Dermis microvascular lymphatic vessel endothelial cell (primary cell): ENCODE measurements around the gene EGR4. TPM values are rescaled to one million over a fixed set of nuclear protein-coding genes. Genes with fewer than 3 reads are reported as not detected.

ENCODE experiments used
- DNase-seq, 2 donors: peaks; one replicate each; pipeline versions ENCODE4 v3.0.0 to v3.0.0-alpha.2; 2010; ENCODE audit warnings: low read depth in 2 of 2
- total RNA-seq: library from RNA; depleted of rRNA; stranded (reverse); fragments of >200 nt; gene quantifications from 2 replicates; pipeline ENCODE4 v1.2.1, GENCODE V29; 2014

The EGR4 gene
- total RNA-seq, 1 donor from 2014 or later = not detected

DNA sequence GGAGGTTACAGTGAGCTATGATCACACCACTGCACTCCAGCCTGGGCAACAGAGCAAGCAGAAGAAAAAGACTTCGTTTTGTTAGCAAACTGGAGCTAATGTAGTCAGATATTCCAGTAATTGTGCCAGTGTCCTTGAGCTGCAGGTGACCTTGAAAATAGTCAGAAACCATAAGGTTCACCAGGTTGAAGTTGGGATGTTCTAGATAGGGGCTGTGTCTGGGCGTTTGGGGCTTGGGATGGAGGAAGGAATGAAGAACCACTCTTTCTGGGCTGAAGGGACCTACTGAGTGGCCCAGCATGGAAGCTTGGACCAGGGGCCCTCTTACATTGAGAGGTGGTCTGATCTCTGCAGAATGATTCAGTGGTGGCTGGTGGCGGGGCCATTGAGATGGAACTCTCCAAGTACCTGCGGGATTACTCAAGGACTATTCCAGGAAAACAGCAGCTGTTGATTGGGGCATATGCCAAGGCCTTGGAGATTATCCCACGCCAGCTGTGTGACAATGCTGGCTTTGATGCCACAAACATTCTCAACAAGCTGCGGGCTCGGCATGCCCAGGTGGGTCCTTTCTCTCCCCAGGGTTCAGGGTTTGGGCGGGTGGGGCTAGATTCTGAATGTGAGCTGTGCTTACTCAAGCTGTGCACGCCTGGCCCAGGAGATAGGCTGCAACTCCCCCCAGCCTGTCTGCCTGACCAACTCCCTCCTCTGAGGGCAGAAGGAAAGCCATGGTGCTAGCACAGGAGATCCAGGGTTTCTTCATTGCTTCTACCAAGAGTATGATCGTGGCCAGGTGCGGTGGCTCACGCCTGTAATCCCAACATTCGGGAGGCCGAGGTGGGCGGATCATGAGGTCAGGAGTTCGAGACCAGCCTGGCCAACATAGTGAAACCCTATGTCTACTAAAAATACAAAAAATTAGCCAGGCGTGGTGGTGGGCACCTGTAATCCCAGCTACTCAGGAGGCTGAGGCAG lies 42.2 kb downstream of the EGR4 start:
- no peak for DNase-seq

DNA sequence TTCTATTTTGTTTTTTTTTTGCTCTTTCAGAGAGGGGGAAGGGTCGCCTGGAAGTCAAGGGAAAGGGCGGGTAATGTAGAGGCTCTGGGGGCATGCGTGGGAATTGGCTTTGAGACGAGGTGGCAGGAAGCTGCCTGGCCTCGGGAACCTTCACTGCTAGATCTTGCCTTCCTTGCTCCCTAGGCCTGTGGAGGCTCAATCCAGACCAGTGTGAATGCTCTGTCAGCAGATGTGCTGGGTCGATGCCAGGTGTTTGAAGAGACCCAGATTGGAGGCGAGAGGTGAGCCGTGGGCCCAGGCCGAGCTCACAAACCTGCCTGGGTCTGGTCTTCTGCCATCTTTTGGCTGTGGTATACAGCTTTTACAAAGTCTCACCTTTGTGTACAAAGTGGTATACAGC lies 43.7 kb downstream of the EGR4 start:
- DNase-seq = no peak

DNA sequence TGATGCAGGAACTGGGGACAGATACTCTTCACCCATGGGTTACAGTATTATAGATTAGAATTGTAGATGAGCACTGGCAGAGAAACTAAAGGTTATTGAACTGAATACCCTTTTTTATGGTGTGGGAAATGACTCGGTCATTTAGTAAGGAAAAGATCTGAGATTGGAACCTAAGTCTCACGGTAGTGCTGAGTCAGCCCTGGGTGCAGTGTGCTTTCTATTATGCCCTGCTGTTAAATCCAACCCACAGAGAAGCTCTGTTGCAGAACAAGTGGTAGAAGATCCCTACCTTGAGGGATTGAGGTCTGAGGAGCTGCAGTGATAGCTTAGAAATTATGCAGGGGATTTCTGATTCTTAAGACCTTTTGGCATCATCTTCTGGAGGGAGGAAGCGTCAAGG lies 46.5 kb downstream of the EGR4 start:
- DNase-seq = no peak

DNA sequence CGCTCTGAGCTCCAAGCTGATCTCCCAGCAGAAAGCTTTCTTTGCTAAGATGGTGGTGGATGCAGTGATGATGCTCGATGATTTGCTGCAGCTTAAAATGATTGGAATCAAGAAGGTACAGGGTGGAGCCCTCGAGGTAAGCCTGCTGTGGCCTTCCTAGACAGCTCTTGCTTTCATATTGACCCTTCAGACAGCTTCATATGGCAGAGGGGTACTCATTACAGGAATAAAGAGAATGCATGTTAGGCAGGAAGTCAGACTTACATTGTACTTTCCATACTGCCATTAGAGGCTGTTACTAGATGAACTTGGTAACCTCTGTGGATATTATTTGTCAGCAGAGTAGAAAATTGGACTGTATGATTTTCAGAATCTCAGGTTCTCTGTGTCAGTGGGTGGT lies 48.8 kb downstream of the EGR4 start:
- DNase-seq = no peak

DNA sequence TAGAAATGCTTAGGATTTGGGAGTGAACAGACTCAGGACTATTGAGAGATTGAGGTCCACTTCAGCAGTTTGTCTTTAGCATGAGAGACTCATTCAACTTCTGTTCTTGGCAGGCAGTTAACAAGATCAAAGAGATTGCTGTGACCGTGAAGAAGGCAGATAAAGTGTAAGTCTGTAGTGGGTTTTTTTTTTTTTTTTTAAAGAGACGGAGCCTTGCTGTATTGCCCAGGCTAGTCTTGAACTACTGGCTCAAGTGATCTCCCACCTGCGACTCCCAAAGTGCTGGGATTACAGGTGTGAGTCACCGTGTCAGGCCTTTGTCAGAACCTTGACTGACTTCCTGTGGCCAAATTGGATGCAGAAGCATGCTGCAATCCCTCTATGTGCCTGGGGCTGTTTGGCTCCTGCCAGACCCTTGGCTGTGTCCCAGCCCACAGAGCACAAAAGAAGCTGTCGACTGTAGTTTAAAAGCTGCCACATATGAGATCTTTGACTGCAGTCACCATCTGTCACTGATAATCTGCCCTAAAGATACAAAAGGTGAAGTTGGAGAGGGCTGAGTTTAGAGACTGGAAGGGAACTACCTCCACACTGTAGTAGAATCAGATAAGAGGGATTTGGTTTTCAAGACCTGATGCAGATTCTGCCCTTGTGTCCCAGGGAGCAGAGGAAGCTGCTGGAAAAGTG lies 49.3 kb downstream of the EGR4 start:
- DNase-seq = no peak

Other genes starting within 250 kb of the EGR4 start
- gene SFXN5, start 221.8 kb downstream of the EGR4 start, total RNA-seq = 10.1 and 16.7 TPM in 2 replicates
- 41.6 and 73.7 TPM in 2 replicates for gene RAB11FIP5, start 180.6 kb downstream of the EGR4 start, total RNA-seq
- gene NOTO, start 91.0 kb downstream of the EGR4 start, total RNA-seq = not detected in 2 replicates
- gene SMYD5, start 79.3 kb downstream of the EGR4 start, total RNA-seq = 11.2 and 12.1 TPM in 2 replicates
- gene PRADC1, start 60.3 kb downstream of the EGR4 start, total RNA-seq = 20.4 and 23.6 TPM in 2 replicates
- gene CCT7, start 59.2 kb downstream of the EGR4 start, total RNA-seq = 347 and 408 TPM in 2 replicates
- 0.13 and 0.25 TPM in 2 replicates for gene FBXO41, start 9.1 kb downstream of the EGR4 start, total RNA-seq
- gene ALMS1, start 92.3 kb upstream of the EGR4 start, total RNA-seq = 4.4 and 6.6 TPM in 2 replicates